Activated gamma-delta T cell treated with anti-CD3 and anti-CD28 coated beads, Interleukin-2, amount 50 U/mL, for 16 hours (primary cell): ENCODE results near the gene GPR78.
"Not testable (repeated sequence)": the region's sequence is repeated elsewhere in the genome, so short reads cannot be mapped to it uniquely, and the experiment has no call there.

ENCODE experiments used
- DNase-seq: peaks from one replicate; pipeline ENCODE4 v3.0.0-alpha.2; 2020; ENCODE audit warnings: low read depth

The GPR78 gene

DNA sequence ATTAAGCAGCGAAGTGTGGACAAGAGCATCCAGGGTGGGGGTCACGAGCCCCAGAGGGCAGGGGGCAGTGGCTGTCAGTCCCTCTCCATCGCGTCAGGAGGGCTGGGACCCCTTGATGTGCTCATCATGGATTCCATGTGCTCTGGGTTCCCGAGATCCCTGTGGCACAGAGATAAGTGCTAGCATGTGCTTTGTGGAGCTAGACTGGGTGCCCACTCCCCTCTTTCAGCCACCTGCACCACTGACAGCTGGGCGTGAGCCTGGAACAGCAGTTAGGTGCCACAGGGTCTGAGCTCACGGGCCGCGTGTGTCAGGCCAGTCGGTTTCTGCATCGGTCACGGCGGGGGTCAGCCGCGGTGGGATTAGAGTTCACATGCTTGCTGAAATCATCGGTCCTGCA, 36.6 kb downstream of the GPR78 start:
- DNase-seq: no peak

DNA sequence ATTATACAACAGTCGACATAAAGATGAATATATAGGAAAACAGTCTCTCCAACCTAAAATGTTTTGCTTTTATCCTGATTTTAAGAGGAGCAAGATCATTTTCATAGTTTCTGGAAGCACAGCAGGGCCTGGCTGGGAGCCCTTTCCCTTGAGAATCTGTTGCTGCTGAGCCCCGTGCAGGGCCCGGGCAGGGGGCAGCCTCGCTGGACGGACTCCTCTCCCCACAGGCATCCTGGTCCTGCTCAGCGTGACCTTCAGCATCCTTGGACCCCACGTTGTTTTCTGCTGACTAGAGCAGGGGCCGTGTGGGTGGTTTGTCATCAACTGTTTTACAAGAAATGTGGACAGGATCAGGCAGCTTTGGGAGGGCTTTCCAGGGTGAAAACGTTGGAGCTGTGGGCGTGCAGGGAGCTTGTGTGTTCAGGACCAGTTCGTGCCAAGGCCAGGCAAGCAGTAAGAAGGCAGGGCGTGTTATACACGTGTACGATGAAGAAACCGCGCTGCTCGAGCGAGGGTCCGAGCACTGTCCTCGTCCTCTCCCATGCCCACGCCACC, 37.4 kb downstream of the GPR78 start:
- DNase-seq: no peak

DNA sequence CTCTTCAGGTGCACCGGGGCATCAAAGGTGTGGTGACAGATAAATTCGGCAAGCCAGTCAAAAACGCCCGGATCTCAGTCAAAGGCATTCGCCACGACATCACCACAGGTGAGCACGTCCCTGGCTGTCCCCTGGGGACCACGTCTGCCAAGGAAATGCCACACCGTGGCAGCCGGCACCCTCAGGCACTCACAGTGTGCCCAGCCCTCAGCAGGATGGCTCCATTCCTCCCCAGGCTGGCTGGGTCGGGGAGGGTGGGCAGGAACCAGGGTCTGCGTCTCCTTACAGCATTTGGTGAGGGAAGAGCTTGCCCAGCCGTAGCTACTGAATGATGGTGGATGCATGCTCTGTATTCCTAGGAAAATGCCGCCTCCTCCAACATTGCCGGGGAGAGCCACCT, 38.2 kb downstream of the GPR78 start:
- DNase-seq: no peak

DNA sequence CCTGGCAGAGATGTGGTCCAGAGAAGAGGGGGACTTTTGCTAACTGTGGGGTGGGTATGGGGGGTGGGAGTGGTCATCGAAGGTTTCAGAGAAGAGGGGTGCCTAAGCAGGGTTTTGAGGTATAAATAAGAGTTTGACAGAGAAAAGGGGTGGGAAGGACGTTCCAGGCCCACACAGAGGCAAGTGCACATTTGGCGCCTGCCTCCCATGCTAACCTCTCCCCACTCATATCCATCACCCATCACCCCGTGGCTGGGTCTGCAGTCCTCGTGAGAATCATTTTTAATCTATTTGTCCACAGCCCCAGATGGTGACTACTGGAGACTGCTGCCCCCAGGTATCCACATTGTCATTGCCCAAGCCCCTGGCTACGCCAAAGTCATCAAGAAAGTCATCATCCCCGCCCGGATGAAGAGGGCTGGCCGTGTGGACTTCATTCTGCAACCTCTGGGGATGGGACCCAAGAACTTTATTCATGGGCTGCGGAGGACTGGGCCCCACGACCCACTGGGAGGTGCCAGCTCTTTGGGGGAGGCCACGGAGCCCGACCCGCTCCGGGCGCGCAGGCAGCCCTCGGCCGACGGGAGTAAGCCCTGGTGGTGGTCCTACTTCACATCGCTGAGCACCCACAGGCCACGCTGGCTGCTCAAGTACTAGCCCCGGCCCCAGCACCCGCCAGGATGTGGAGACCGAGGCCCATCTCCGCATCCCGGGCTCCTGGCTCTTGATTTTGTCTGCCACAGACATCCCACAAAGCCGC, 38.9 kb downstream of the GPR78 start:
- no peak for DNase-seq

DNA sequence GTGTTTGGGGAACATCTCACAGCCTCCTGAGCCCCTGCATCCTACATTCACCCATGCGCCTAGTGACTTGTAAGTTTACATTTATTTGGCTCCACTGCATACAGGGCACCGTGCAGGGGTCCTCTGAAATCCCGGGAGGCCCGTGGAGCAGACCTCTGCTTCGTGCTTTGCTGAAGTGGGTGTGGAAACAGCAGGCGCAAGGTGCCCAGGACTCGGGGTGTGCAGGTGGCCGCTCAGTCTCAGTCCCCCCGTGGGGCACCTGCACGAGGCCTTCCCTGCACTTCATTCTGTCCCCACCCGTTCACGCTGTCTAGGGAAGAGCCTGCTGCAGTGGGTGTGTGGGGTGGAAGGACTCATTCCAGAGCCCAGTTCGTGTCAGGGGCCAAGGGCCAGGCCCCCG, 40.9 kb downstream of the GPR78 start:
- not testable (repeated sequence) for DNase-seq

DNA sequence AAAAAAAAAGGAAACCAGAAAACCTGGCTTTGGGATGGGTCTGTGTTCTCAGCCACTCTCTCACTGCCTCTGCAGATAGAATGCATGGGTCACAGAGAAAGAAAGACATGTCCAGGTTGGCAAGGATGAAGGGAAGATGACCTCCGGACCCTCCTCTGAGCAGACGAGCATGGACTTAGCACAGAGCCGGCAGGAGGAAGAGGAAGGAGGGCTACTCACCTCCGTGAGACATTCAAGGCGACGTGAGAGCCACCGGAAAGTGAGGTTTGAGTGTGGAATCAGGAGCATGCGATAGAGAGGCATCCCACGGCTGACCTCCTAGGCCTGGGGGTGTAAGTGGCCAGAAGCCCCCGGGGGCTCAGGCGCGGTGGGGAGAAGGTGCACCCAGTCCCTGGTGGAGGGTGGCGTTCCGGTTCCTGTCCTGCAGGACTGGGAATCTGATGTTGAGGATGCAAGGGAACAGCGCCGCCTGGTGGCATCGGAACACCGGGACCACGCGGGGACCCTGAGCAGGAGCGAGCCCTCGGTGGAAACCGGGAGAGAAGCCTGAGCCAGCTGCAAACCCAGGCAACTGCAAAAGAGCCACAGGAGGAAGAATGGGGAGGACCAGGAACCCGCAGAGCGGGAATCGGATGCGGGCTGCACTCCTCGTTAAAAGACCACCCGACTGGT, 44.5 kb downstream of the GPR78 start:
- DNase-seq: not testable (repeated sequence)

DNA sequence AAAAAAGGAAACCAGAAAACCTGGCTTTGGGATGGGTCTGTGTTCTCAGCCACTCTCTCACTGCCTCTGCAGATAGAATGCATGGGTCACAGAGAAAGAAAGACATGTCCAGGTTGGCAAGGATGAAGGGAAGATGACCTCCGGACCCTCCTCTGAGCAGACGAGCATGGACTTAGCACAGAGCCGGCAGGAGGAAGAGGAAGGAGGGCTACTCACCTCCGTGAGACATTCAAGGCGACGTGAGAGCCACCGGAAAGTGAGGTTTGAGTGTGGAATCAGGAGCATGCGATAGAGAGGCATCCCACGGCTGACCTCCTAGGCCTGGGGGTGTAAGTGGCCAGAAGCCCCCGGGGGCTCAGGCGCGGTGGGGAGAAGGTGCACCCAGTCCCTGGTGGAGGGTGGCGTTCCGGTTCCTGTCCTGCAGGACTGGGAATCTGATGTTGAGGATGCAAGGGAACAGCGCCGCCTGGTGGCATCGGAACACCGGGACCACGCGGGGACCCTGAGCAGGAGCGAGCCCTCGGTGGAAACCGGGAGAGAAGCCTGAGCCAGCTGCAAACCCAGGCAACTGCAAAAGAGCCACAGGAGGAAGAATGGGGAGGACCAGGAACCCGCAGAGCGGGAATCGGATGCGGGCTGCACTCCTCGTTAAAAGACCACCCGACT, 50.2 kb downstream of the GPR78 start:
- DNase-seq: not testable (repeated sequence)

DNA sequence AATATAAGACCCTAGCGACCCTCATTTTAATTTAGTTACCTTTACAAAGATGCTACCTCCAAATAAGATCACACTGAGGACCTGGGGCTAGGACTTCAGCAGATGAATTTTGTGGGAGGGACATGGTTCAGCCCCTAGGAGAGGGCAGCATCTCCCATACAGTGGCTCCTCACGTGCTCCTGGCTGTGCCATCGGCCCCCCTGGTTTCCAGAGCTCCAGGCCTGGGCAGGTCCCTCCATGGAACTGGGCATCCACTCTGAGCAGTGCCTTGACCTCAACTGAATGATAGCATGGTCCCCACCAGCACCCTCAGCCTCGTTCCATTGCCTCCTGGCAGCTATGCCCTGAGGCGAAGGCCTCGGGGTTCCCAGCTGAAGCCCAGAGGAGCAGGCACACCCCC, 51.7 kb downstream of the GPR78 start:
- DNase-seq: not testable (repeated sequence)

DNA sequence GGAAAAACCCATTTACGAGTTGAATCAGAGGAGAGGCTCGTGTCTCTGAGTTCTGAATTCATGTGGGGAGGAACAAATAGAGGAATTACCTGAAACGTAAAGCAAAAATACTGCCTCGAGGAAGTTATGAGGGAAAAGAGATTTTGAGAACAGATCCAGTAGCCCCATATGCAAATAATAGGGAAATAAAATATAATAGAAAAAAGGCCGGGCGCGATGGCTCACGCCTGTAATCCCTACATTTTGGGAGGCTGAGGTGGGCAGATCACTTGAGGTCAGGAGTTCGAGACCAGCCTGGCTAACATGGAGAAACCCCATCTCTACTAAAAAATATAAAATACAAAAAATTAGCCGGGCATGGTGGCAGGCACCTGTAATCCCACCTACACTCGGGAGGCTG, 54.6 kb downstream of the GPR78 start:
- DNase-seq: not testable (repeated sequence)

DNA sequence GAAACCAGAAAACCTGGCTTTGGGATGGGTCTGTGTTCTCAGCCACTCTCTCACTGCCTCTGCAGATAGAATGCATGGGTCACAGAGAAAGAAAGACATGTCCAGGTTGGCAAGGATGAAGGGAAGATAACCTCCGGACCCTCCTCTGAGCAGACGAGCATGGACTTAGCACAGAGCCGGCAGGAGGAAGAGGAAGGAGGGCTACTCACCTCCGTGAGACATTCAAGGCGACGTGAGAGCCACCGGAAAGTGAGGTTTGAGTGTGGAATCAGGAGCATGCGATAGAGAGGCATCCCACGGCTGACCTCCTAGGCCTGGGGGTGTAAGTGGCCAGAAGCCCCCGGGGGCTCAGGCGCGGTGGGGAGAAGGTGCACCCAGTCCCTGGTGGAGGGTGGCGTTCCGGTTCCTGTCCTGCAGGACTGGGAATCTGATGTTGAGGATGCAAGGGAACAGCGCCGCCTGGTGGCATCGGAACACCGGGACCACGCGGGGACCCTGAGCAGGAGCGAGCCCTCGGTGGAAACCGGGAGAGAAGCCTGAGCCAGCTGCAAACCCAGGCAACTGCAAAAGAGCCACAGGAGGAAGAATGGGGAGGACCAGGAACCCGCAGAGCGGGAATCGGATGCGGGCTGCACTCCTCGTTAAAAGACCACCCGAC, 55.8 kb downstream of the GPR78 start:
- DNase-seq: not testable (repeated sequence)
